Midbrain (tissue), 1 donor: ENCODE data around the gene FBXL2.
"Not testable (repeated sequence)": the region's sequence is repeated elsewhere in the genome, so short reads cannot be mapped to it uniquely, and the experiment has no call there.

ENCODE experiments used
- DNase-seq: peaks from one replicate; lab custom pipeline; 2025; lab: John Stamatoyannopoulos, UW

The FBXL2 gene

DNA sequence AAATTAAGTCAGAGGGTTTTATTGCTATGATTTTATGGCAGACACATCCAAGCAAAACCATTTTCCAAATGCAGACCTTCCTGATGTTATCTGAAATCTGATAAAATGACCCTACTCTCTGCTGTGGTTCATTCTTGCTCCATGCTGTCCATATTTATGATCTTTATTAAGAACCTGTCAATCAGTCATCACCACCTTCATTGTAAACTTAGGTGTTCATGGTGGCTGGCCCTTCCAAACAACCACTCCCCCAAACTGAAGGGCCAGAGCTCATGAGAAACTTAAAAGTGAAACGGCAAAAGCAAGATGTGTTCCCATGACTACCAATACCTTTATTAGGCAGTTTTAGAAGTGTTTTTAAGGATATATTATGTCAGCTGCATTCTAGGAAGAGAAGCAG, 109.4 kb downstream of the FBXL2 start:
- no peak for DNase-seq

DNA sequence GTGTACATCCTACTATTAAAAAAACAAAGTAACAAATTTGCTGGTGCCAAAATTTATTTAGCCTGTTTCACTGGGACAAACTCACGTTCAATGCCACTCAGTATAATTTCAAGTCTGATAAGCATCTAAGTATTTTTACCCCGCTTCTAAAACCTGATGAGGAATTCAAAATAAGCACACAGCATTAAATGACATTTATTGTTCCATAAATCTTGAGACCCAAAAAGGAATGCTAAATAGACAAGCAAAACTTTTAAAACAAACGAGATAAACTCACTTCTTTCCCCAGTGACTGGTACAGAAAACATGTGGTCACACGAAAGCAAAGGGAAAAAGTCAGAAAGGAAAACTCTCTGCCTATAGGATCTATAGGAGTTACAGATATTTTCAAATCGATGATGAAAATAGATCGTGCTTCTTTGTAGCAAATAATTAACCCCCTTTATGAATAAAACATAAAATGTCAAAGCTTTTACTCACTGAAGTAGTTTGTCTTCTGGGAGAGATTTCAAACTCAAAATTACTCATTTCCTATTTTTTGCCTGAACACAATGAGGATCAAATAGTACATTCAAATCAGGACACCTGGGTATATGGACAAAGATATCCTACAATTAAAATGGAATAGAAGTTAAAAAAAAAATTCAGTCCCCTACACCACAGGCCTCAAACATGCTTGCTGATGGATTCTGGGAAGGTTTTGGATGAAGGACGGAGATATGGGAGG, 111.3 kb downstream of the FBXL2 start:
- no peak for DNase-seq

DNA sequence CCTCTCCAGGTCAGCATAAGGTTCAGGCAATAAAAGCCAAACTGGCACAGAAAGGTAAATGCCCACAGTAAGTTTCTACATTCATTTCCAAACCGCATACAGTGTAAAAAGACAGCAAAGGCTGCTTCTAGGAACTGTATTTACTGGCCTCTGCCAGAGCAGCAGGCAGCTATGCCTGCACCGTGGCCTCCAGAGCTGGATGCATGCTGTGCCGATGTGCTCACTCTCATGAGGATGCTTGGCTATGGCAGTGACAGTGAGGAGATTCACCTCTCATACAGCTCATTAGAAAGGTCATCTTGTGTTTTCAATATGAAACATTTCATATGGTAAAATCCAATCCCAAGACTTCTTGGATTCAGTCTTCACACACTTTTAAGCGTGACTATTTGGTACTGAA, 112.7 kb downstream of the FBXL2 start:
- no peak for DNase-seq

DNA sequence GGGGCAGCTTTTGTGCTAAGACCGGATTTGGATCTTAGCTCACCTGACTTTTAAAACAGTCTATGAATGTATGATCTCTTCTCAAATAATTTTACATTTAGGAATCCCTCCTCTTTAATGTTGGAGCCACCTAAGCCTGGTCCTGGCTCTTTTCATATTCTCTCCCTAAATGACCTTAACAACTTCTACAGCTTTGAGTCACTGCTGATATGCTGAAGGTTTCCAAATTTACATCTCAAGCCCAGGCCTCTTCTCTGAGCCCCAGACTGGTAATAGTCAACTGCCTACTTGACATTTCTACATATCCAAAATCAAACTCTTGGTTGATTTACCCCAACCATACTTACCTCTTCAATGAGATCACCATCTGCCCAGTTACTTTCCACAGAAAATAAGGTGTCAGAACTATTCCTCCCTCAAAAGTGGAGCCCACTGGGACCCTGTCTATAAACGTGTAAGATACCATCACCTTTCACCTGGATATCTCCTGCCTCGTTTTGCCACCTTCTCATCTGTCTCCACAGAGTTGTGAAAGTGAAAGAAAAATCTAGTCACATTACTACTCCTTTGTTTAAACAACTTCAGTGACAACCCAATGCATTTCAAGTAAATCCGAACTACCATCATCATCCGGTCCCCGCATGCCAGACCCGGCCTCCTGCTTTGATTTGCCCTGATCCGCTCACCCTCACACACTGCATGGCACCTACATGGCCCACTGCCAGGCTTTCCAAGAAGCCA, 114.2 kb downstream of the FBXL2 start:
- no peak for DNase-seq

DNA sequence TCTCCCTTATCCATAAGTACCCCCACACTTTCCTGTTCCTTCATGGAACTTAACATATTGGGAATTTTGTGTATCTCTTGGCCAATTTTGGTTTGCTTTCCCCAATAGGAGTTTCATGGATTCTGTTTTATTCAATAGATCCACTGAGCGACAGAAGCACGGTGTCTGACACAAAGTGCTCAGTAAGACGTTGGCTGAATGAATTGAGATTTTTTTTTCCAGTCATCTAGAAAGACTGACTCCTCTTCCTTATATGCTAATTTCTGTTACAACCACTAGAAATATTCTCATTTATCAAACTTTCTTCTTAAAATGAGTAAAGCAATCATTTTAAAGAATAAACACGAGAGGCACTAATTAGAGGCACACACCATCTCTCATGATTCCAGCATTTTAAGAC, 114.9 kb downstream of the FBXL2 start:
- DNase-seq: no peak

DNA sequence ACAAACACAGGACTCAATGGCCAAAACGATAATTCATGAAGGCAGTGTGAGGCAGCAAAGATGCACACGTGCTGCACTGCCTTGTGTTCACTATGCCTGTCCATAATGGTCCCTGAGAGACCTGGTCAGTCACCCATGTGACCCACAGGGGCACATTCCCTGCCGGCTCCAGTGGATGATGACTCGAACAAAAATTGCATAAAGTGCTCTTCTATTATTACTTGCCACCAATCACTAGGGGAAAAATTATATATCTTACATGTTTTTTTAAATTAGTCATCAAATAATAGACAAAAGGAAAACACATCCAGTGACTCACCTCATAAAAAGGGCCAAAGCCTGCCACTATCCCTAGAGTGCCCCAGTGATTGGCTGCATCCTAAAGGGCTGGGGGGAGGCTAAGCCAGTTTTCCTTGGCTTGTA, 115.5 kb downstream of the FBXL2 start:
- DNase-seq: no peak

DNA sequence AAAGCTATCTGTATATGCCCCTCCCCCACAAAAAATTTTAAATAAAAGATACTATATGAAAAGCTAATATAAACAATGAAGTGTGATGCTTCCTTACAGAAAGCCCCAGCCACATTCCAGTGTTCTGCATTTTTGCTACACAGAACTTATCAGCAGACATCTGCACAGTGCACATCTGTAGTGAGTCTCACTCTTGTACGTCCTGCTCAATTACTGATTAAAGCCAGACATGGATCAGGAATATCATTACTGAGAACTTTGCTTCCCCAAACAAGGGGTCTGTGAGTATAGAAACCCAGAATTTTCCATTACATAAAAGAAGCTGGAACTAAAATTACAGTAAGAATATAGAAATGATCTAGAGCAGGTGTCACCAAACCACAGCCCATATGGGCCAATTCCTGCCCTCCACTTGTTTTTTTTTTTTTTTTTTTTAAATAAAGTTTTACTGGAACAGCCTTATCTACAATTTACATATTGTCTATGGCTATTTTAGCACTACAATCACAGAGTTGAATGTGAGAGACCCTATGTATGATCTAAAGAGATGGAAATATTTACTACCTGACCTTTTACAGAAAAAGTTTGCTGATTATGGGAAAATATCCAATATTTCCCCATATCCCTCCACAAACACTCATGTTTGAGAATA, 117.3 kb downstream of the FBXL2 start:
- no peak for DNase-seq

DNA sequence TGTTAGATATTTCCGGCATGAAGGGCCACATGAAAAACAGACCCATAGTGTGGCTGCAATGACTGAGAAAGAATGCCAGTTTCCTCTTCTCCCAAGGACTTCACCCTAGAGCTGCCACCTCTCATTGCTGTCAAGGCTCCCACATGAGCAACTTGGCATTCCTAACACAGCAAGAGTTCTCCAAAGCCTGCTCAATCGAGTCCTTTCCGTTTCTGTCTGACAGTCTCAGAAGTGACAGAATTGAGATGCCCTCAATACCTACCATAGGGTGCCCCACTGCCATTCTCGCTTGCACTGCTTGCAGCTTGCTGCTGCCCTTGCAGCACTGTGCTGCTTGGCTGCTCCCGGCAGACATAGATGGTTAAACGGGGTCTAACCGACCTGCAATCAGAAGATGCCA, 118.7 kb downstream of the FBXL2 start:
- DNase-seq: no peak

DNA sequence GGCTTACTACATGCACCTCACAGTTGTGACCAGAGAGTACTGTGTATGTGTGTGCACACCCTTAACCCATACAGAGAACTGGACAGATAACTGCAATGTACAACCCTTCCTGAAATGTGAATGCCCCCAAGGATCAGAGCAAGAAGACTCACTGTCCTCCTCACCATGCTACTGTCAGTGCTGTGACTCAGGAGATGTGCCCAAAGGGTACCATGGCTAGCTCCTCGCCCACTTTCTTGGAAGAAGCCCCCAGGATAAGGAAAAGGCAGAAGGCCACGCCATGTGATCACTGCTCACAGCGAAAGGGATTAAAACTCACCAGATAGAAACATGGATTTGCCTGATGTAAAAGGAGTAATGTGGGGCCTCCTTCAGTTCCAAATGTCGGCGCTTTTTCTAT, 121.2 kb downstream of the FBXL2 start:
- DNase-seq: no peak

DNA sequence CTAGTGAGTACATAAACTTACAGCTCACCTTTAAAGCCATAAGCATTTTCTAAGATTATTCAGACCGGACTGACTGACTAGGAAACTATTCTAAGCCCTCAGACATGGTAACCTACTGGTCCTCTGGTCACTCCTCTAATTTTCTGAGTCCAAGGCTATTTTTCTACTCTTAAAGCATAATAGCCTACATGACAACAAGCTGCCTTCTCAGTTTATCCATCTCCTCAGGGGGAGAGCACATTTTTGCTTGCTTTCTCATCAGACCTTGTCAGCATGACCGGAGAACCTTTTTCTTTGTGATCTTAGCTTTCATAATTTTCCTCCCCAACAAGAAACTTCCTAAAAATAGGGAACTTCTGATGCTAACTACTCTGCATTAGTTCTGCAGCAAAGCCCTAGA, 124.5 kb downstream of the FBXL2 start:
- no peak for DNase-seq

DNA sequence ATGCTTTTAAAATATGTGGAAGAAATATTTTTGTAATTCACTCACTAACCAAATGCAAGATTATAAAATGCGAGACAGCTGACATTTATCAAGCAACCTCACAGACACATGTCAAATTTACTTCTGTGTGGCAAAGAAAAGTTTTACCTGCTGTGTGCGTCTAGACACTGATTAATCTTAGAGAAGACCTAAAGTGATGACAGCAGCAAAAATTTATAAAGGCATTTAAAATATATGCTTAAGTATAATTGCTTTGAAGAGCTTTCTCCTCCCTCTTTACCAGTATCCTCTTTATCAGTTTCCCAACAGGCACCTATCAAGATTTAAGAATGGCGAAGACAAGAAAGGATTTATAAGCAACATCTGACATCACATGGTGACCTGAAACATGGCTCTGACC, 125.7 kb downstream of the FBXL2 start:
- DNase-seq: no peak

DNA sequence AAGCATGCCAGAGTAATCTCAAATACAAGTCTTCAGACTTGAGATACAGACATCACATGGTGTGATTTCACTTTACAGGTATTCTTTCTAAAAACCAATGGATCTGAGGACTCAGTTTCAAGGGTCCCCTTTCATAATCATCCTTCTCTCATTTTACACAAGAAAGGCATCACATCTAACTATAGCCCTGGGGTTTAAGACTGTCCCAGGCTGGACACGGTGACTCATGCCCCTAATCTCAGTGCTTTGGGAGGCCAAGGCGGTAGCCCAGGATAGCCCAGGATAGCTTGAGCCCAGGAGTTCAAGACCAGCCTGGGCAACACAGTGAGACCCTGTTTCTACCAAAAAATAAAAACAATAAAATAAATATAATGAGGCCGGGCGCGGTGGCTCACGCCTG, 126.5 kb downstream of the FBXL2 start:
- DNase-seq: no peak

DNA sequence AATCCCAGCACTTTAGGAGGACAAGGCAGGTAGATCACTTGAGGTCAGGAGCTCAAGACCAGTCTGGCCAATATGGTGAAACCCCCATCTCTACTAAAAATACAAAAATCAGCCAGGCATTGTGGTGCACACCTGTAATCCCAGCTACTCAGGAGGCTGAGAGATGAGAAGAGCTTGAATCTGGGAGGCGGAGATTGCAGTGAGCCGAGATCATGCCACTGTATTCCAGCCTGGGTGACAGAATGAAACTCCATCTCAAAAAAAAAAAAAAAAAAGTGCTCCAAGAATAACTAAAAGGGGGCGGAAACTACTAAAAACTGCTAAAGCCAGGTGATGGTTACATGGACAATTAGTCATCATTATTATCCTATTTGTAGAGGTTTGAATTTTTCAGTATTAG, 133.6 kb downstream of the FBXL2 start:
- DNase-seq: not testable (repeated sequence)

DNA sequence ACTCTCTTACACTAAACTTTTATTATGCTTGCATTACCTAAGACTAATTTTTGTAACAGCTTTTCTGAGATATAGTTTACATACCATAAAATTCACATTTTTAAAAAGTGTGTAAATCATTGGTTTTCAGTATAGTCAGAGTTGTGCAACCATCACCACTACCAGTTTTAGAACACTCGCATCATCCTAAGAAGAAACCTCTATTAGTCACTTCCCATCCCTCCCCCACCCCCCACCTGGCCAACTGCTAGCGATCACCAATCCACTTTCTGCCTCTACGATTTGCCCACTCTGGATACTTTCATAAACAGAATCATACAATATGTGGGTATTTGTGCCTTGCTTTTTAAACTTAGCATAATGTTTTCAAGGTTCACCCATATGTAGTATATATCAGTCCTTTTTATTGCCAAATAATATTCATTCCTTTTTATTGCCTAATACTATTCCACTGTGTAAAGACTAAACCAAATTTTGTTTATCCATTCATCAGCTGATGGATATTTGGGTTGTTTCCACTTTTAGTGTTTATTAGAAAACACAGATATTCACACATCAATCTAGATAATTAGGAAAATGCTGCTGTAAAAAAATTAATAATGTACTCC, 139.9 kb downstream of the FBXL2 start:
- DNase-seq: no peak

DNA sequence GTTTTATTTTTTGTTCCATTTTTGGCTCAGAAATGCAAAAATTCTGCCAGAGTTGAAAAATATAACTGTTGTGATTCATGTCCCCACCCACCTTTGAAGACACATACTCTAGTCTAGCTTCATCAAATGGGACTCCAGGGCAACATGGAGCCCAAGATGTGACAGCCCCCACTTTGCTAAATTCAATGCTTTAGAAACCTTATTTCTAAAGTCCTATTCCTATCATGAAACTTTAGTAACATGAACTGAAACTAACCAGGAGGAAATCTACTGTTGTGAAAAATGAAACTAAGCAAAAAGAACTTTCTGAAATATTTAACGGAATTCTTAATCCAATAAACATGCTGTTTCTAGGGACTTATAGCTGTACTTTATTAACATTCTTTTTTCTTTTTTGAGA, 142.7 kb downstream of the FBXL2 start:
- DNase-seq: no peak

DNA sequence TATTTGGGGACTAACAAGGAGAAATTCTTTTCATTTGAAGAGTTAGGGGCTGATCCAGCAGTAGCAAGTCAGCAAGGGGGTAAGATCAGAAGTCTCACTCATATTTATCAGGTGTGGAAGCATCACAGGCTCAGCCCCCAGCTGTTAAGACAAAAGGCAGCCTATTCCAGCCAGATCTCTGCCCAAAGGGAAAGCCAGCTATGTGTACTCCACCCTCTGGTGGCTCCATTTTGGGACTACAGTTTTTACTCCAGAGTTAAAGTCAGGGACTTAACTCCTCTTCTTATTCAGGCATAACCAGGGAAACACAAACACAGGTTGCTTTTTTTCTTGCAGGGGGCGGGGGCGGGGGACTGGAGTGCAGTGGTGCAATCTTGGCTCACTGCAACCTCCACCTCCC, 143.7 kb downstream of the FBXL2 start:
- no peak for DNase-seq

DNA sequence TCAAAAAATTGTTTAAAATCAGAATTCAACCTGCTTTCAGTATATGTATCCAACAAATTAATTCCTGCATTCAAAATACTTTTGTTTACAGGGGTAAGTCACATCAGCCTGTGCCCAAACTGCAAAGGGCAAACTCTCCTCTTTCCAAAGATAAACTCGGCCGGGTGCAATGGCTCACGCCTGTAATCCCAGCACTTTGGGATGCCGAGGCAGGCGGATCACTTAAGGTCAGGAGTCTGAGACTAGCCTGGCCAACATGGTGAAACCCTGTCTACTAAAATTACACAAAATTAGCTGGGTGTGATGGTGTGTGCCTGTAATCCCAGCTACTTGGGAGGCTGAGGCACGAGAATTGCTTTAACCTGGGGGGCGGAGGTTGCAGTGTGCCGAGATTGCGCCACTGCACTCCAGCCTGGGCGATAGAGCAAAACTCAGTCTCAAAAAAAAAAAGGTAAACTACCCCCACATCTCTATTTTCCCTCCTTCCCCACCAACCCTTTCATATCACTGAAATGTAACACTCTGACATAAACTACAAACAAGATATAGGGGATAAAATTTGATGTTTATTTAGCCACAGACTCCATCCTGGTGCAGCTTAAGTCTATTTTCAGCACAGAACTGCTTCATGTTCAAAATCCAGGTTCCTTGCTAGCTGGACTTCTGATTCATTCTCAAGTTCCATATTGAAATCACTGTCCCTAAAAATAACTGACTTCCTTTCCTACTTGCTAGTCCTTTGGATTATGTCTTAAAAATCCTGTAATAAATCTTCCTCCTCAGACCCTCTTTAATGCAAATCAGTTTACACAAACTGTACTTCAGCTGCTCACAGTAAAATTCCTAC, 147.6 kb downstream of the FBXL2 start:
- DNase-seq: no peak

DNA sequence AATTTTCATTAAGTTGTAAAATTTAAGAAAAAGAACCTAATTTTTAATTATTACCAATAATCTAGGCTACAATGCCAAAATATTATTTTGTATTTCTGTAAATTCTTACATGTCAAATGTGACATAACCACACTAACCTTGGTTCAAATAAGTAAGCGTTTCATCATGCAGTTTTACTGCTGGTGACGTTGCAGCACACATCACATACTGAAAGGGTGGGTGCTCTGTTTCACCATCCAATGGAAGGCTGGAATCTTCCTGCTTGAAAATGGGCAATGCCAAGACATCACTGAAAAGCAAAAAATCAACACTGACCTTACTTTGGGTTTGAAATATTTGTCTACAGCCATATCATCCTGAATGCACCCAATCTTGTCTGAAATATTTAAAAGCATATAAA, 148.2 kb downstream of the FBXL2 start:
- no peak for DNase-seq

DNA sequence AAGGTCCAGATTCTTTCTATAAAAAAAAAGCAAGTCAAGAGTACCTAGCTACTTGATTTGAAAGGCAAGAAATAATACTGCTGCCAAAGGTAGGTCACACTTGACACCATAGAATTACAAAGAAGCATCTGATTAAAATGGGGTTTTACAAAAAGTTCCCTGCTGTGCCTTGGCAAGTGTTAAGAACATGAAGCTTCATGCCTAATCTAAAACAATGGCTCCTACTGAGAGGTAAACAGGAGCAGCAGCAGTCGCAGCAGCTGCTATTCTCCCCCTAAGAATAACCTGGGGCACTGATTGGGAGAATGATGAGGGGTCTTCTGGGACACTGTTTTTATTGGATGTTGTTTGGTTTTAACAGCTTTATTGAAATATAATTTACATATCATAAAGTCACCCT, 148.8 kb downstream of the FBXL2 start:
- no peak for DNase-seq

DNA sequence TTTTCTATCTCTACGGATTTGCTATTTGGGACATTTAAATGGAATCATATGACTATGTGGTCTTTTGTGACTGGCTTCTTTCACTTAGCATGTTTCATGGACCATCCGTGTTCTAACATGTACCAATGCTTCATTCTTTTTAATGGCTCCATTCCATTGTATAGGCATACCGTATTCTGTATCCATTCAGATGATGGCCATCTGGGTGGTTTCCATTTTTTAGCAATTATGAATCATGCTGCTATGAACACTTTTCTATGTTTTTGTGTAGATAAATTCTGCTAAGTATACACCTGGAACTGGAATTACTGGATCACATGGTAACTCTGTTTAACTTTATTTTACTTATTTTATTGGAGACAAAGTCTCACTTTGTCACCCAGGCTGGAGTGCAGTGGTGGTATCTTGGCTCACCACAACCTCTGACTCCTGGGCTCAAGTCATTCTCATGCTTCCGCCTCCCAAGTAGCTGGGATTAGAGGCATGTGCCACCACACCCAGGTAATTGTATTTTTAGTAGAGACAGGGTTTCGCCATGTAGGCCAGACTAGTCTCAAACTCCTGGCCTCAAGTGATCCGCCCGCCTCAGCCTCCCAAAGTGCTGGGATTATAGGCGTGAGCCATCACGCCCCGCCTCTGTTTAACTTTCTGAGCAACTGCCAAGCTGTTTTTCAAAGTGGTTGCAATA, 149.5 kb downstream of the FBXL2 start:
- no peak for DNase-seq

DNA sequence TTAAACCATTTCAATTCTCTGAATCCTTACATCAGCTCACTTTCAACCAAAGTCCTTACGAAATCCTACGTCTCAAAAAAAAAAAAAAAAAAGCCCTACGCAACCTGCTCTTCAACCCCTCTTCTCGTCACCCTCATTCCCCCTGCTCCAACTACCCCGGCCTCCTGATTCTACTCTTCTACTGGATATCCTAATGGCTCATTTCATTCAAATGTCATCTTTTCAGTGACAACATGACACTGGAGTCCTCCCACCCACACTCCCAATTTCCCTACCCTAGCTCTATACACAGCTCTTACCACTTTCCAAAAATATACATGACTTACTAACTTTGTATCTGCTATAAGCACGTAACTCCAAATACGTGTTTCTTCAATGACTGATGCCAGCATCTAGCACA, 151.5 kb downstream of the FBXL2 start:
- DNase-seq: no peak
